Upper lobe of left lung (tissue), 6 donors: Measurements from ENCODE around the gene ZSWIM6. TPM values are rescaled to one million over a fixed set of nuclear protein-coding genes. Genes with fewer than 3 reads are reported as not detected.
A peak's percentile ranks its signal among the peaks of the same experiment; 100 is the strongest.

Source experiments
- ATAC-seq, 2 donors: fragments of 200-7000 bp; cut with Tn5 transposase; one replicate each; pipeline ENCODE4 v1.9.1; 2022; ENCODE audit warnings: mild to moderate bottlenecking in 2 of 2, moderate library complexity in 2 of 2; ENCODE audit not compliant: low FRiP score in 2 of 2
- DNase-seq, 2 donors: peaks; one replicate each; pipeline ENCODE4 v3.0.0-alpha.2; 2019 to 2020
- H3K27ac ChIP-seq, 4 donors: fragments of 200-600 bp; sonication (generic); one replicate each; pipeline ENCODE4 v1.5.1; 2016 to 2019
- H3K27me3 ChIP-seq, 4 donors: fragments of 200-600 bp; sonication (generic); one replicate each; pipeline ENCODE4 v1.5.1; 2017 to 2019
- H3K36me3 ChIP-seq, 4 donors: fragments of 200-600 bp; sonication (generic); one replicate each; pipeline ENCODE4 v1.5.1; 2016 to 2019
- H3K4me1 ChIP-seq, 4 donors: fragments of 200-600 bp; sonication (generic); one replicate each; pipeline ENCODE4 v1.5.1; 2018 to 2019
- H3K4me3 ChIP-seq, 4 donors: fragments of 200-600 bp; sonication (generic); one replicate each; pipeline ENCODE4 v1.5.1; 2017 to 2019; ENCODE audit warnings: mild to moderate bottlenecking in 2 of 4, moderate library complexity in 1 of 4
- H3K9me3 ChIP-seq, 4 donors: fragments of 200-600 bp; sonication (generic); one replicate each; pipeline ENCODE4 v1.5.1; 2018 to 2019
- EP300 ChIP-seq, 4 donors: sonication (generic); formaldehyde crosslinking; IDR thresholded peaks; one replicate each; pipeline ENCODE4 v1.5.1; 2017; ENCODE audit warnings: antibody characterized with exemption in 4 of 4, control low read depth in 2 of 4
- POLR2A ChIP-seq, 4 donors: fragments of 450-650 bp; IDR thresholded peaks; one replicate each; pipeline ENCODE4 v1.5.1; 2016 to 2017; ENCODE audit warnings: antibody characterized with exemption in 4 of 4, mild to moderate bottlenecking in 2 of 4
- POLR2AphosphoS5 ChIP-seq, 2 donors: sonication (generic); formaldehyde crosslinking; IDR thresholded peaks; one replicate each; pipeline ENCODE4 v1.5.1; 2017; ENCODE audit warnings: antibody characterized with exemption in 2 of 2
- WGBS, 2 donors: methylation state at CpG; one replicate each; pipeline ENCODE4 v1.1.5; 2017 to 2018; 5-methylcytosine and 5-hydroxymethylcytosine counted together
- total RNA-seq, 6 donors: library from RNA; depleted of rRNA in 4 of 6; stranded (reverse); fragments of >200 nt in 4 of 6; gene quantifications; one replicate each; pipeline versions ENCODE4 v1.1.0 to v1.2.1, GENCODE V29; 2016 to 2021
- TF ChIP-seq, protein P1 (sequence below), 6 experiments: fragments of 450-650 bp in 4 of 6; fragments of 200-600 bp in 2 of 6; sonication (generic) in 2 of 6; IDR thresholded peaks; one replicate each; pipeline ENCODE4 v1.5.1; 2016 to 2019; ENCODE audit warnings: antibody characterized with exemption in 6 of 6
- donor health status: DM: no; HTN: no; CAD: no; lungs with moderate emphysema.
- donor health status: DM: no; HTN: yes; CAD: no; lungs with severe emphysema.

ZSWIM6 gene
- total RNA-seq, 6 donors from 2014 or later = 10.5 to 22.3 (median 15.7) TPM

DNA sequence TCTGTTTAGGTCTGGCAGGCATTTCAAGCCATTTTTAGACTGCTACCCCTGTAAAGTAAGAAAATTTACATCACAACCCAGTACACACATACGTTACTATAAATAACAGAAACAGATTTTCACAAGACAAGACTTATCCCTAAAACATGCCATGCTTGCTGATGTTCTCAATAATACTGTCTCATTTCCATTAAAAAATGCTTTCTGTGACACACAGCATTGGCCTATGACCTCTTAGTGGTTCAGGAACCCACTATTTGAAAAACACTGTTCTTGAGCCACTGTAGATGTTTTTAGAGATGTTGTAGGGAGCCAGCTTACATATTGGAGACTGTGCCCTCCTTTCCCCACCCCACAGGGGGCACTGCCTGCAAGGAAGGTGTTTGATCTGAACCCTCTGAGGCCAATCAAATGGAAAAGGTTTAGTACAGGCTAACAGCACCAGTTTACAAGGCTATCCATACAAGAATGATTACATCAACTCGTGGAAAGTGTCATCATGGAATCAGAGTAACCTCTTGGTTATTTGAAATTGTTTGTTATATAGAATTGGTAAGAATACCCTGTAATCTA, 30.8 kb downstream of the ZSWIM6 start:
- Histone ChIP-seq H3K27me3 (no peaks in the 10 kb centered on the region), H3K4me1 (peaks cover 0 to 17% (median 8%) of the 10 kb centered on the region in 4 donors), H3K4me3 (no peak overlapping the region), H3K36me3 (no peaks in the 10 kb centered on the region), H3K27ac (no peak overlapping the region), H3K9me3 (no peaks in the 10 kb centered on the region)
- no peak for TF ChIP-seq POLR2AphosphoS5 (IDR thresholded peaks at IDR 0.05)
- TF ChIP-seq POLR2A (IDR thresholded peaks at IDR 0.05) = no peak
- TF ChIP-seq, protein P1, sequence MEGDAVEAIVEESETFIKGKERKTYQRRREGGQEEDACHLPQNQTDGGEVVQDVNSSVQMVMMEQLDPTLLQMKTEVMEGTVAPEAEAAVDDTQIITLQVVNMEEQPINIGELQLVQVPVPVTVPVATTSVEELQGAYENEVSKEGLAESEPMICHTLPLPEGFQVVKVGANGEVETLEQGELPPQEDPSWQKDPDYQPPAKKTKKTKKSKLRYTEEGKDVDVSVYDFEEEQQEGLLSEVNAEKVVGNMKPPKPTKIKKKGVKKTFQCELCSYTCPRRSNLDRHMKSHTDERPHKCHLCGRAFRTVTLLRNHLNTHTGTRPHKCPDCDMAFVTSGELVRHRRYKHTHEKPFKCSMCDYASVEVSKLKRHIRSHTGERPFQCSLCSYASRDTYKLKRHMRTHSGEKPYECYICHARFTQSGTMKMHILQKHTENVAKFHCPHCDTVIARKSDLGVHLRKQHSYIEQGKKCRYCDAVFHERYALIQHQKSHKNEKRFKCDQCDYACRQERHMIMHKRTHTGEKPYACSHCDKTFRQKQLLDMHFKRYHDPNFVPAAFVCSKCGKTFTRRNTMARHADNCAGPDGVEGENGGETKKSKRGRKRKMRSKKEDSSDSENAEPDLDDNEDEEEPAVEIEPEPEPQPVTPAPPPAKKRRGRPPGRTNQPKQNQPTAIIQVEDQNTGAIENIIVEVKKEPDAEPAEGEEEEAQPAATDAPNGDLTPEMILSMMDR (IDR thresholded peaks at IDR 0.05) = no peak
- TF ChIP-seq EP300 (IDR thresholded peaks at IDR 0.05) = no peak
- 92 to 93% methylated on average over 2 of the region's 2 CpGs for WGBS, 2 donors
- no peak for ATAC-seq
- no peak for DNase-seq

DNA sequence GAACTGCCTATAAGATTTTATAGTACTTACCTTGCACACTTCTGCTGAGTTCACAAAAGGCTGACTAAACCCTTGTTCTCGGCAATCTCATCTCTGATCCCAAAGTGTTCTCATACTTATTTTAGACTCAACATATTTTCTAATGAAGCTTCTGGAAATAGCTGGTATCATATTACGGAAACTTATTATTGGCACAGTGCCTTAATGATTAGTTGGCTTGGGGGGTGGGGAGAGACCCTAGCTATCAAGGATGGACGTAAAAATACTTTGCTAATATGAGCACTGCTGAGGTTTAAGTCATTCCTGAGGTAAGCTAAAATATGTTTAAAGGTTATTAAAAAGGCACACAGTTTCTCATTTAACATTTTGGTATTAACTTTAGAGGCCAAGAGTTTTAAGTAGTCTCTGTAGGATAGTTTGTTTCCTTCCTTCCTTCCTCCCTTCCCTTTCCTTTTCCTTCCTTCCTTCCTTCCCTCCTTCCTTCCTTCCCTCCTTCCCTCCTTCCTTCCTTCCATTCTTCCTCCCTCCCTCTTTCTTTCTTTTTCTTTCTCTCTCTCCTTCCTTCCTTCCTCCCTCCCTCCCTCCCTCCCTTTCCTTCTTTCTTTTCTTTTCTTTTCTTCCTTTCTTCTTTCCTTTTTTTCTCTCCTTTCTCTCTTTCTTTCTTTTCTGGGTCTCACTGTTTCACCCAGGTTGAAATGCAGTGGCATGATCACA, 31.5 kb downstream of the ZSWIM6 start:
- no peak for ATAC-seq
- Histone ChIP-seq H3K4me3 (no peak overlapping the region), H3K4me1 (peaks cover 0 to 17% (median 10%) of the 10 kb centered on the region in 4 donors), H3K27ac (no peak overlapping the region), H3K36me3 (no peaks in the 10 kb centered on the region), H3K27me3 (no peaks in the 10 kb centered on the region), H3K9me3 (no peaks in the 10 kb centered on the region)
- TF ChIP-seq POLR2AphosphoS5 (IDR thresholded peaks at IDR 0.05) (no peak), POLR2A (IDR thresholded peaks at IDR 0.05) (no peak), EP300 (IDR thresholded peaks at IDR 0.05) (no peak)
- TF ChIP-seq, protein P1 (IDR thresholded peaks at IDR 0.05) = no peak
- WGBS, 2 donors = 80 to 92% methylated on average over 3 of the region's 3 CpGs
- no peak for DNase-seq

- WGBS, 2 donors = 88 to 93% methylated on average over 7 of the region's 7 CpGs
- no peaks in the 10 kb centered on the region for H3K27me3 ChIP-seq
- TF ChIP-seq POLR2AphosphoS5 (IDR thresholded peaks at IDR 0.05) = no peak
- no peak for TF ChIP-seq POLR2A (IDR thresholded peaks at IDR 0.05)
- TF ChIP-seq EP300 (IDR thresholded peaks at IDR 0.05) = no peak
- TF ChIP-seq, protein P1 (IDR thresholded peaks at IDR 0.05) = no peak
- peaks cover 0 to 11% (median 7%) of the 10 kb centered on the region in 4 donors for H3K4me1 ChIP-seq
- ATAC-seq (peak in 1 of 2 donors; percentile 29), DNase-seq (no peak)
- no peaks in the 10 kb centered on the region for H3K36me3 ChIP-seq
- no peaks in the 10 kb centered on the region for H3K9me3 ChIP-seq
- H3K4me3 ChIP-seq = no peak overlapping the region
- H3K27ac ChIP-seq = no peak overlapping the region
These were observed 34.6 kb downstream of the ZSWIM6 start for GRCh38 chr5:61366497-61367240.

GRCh38 chr5:61370506-61370905, 38.4 kb downstream of the ZSWIM6 start:
- Histone ChIP-seq H3K4me1 (peaks cover 0 to 4% (median 1%) of the 10 kb centered on the region in 4 donors), H3K27ac (no peak overlapping the region), H3K4me3 (no peak overlapping the region), H3K36me3 (no peaks in the 10 kb centered on the region), H3K27me3 (no peaks in the 10 kb centered on the region), H3K9me3 (no peaks in the 10 kb centered on the region)
- ATAC-seq = no peak
- WGBS, 2 donors = 78 to 85% methylated on average over 2 of the region's 2 CpGs
- no peak for TF ChIP-seq POLR2A (IDR thresholded peaks at IDR 0.05)
- TF ChIP-seq POLR2AphosphoS5 (IDR thresholded peaks at IDR 0.05) = no peak
- TF ChIP-seq, protein P1 (IDR thresholded peaks at IDR 0.05) = no peak
- no peak for TF ChIP-seq EP300 (IDR thresholded peaks at IDR 0.05)
- no peak for DNase-seq
